Measurements from ENCODE around the gene TCTA. TPM values are rescaled to one million over a fixed set of nuclear protein-coding genes. Genes with fewer than 3 reads are reported as not detected.

Gene TCTA
- total RNA-seq, 2 experiments from 2014 or later = 23.3 to 24.8 TPM

DNA sequence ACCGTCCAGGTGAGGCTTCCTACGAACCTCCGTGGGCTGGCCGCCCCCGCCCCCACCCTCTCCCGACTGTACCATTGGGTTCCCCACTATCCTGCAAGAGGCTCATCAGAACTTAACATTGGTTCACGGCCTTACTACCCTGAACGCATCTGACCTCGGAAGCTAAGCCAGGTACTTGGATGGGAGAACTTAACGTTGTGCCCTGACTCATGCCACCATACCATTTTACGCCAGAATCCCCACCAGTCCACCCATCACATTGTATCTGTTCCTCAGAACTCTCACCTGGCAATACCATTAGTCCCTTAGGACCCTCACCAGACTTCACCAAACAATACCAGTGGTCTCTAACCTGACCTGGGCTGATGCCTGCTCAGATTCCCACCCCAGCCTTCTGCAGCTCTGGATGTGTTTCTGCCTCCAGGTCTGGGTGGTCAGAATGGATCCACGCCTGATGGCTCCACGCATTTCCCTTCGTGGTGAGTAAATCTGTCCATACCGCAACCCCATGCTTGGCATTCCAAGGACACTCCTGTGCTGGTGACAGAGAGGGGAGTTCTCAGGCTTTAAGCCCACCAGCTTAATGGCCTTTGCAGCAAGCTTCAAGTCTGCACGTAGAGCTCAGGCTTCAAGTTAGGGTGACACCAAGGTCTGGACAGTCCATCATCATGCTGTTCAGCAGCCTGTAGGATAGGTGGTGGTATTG is 562 bp downstream of the TCTA start:
- POLR2A ChIA-PET = no interaction called here
- CTCF ChIA-PET = interaction anchor here (0.5 to 2.3 kb wide), 8 partner anchors 10 to 73 kb away, joined by 3 to 10 read pairs (median 3); partner anchors contain the start of genes NICN1 and USP4
- H3K27me3 Mint-ChIP-seq = no peaks in the 10 kb centered on the region
- H3K4me3 Mint-ChIP-seq = peak overlapping the region; percentile 85
- H3K27ac Mint-ChIP-seq = peak overlapping the region; percentile 91
- no peaks in the 10 kb centered on the region for H3K9me3 Mint-ChIP-seq
- peaks cover 67% of the 10 kb centered on the region for H3K4me1 Mint-ChIP-seq
- H3K36me3 Mint-ChIP-seq (ENCODE audit: low read depth) = peaks cover 52% of the 10 kb centered on the region
- DNase-seq = no peak

DNA sequence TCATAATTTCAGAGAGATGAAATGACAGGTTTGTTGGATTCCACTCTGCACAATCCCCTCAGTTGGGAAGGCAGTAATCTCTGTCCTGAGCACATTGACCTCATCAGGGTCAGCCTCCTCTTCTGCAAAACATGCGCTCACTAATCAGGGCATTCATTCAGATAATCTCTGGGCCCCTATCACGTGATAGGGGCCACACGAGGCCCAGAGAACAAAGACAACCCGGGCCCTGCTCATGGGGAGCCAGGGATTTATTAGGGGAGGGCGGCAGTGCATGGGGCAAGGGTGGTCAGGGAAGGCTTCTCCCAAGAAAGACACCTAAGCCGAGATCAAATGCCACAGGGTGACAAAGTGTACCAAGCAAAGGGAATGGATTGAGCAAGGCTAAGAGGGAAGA is 1.1 kb downstream of the TCTA start:
- H3K9me3 Mint-ChIP-seq = no peaks in the 10 kb centered on the region
- ChIA-PET POLR2A (no interaction called here), CTCF (interaction anchor here (1.1 to 2.3 kb wide), 2 partner anchors 16 to 74 kb away, joined by 3 to 10 read pairs; partner anchors contain the start of genes NICN1 and USP4)
- H3K36me3 Mint-ChIP-seq (ENCODE audit: low read depth) = peaks cover 56% of the 10 kb centered on the region
- no peaks in the 10 kb centered on the region for H3K27me3 Mint-ChIP-seq
- no peak for DNase-seq
- H3K4me1 Mint-ChIP-seq = peaks cover 66% of the 10 kb centered on the region
- H3K27ac Mint-ChIP-seq = peak overlapping the region; percentile 91
- peak overlapping the region; percentile 85 for H3K4me3 Mint-ChIP-seq

DNA sequence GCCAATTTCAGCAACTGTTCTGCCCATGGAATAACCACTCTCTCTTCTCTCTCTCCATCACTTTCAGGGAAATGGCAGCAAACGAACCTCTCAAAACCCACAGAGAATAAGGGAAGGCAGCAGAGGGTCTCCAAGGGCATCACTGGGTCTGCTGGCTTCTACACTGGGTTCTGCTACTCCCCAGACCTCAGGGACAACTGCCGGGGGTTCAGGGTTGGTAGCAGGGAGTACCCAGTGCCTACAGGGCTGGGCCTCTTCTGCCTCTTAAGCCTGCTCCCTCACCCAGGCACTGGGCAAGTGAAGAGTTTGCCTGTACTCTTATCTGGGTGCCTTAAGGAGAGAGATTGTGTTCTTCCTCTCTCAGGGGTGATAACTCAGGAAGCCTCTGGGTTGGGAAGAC is 2.5 kb downstream of the TCTA start:
- no peaks in the 10 kb centered on the region for H3K9me3 Mint-ChIP-seq
- H3K27ac Mint-ChIP-seq = peak overlapping the region; percentile 73
- ChIA-PET CTCF (interaction anchor here (0.8 to 2.7 kb wide), 4 partner anchors 14 to 74 kb away, joined by 3 to 13 read pairs (median 4); partner anchors contain the start of genes NICN1 and USP4), POLR2A (no interaction called here)
- peaks cover 63% of the 10 kb centered on the region for H3K4me1 Mint-ChIP-seq
- no peaks in the 10 kb centered on the region for H3K27me3 Mint-ChIP-seq
- no peak for DNase-seq
- H3K36me3 Mint-ChIP-seq (ENCODE audit: low read depth) = peaks cover 57% of the 10 kb centered on the region
- H3K4me3 Mint-ChIP-seq = no peak overlapping the region

DNA sequence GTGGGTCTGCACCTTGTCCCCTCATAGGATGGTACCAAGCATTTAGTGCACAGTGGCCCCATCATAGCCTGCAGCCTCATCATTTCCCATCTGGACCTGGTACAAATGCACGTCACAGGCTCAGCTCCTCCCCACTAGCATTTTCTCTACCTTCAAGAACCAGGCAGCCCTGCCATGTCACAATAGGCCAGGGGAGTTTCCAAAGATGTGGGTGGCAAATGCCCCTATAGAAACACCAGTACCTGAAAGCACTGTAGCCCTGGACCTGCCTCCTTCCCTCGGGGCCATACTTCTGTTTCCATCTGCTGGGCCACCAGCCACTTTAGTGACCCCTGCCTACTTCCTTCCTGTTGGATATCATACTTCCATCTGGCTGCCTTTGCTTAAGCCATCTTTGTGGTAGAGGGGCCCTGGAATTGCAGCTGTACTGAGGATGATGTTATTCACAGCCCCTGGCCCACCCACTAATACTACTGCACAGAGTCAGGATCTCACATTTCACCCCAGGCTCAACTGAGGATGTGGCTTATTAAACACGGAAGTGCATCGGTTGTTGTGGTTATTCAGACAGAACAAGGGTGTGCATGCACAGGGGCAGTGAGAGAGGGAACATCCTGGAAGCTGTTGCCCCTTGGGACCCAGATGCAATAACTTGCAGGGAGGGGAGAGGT is 3.8 kb downstream of the TCTA start:
- Mint-ChIP-seq H3K27ac (peak overlapping the region; percentile 94), H3K9me3 (no peaks in the 10 kb centered on the region), H3K27me3 (no peaks in the 10 kb centered on the region), H3K4me1 (peaks cover 64% of the 10 kb centered on the region), H3K4me3 (peak overlapping the region; percentile 62), H3K36me3 (ENCODE audit: low read depth) (peaks cover 53% of the 10 kb centered on the region)
- peak; percentile 63 for DNase-seq
- POLR2A ChIA-PET = interaction anchor here (0.6 to 1.1 kb wide), 2 partner anchors 38 to 76 kb away, joined by 3 to 5 read pairs; partner anchors contain the start of gene USP4
- CTCF ChIA-PET = interaction anchor here (0.6 to 2.7 kb wide), 14 partner anchors 10 to 204 kb away, joined by 3 to 13 read pairs (median 4); partner anchors contain the start of genes NICN1 and USP4

DNA sequence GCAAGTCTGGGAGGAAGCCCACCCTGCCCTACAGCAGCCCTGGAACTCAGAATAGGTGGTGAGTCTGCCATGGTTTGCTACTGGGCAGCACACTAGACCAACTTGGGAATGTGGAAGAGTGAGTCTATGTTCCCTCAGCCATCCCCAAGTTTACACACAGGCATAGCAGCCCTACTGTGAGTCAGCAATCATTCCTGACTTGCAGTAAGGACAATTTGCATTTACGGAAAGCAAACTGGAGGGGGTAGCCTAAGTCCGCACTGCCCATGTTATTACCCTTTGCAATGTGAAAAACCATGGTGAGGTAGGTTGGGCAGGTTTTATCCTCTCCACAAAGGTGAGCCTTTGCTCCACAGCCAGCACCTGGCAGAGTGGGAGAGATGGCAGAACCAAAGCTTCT is 4.6 kb downstream of the TCTA start:
- peak overlapping the region; percentile 94 for H3K27ac Mint-ChIP-seq
- no peaks in the 10 kb centered on the region for H3K9me3 Mint-ChIP-seq
- DNase-seq = no peak
- H3K27me3 Mint-ChIP-seq = no peaks in the 10 kb centered on the region
- H3K36me3 Mint-ChIP-seq (ENCODE audit: low read depth) = peaks cover 53% of the 10 kb centered on the region
- ChIA-PET POLR2A (interaction anchor here (1.1 kb wide), 1 partner anchor 77 kb away, joined by 5 read pairs; the partner anchor contains the start of gene USP4), CTCF (interaction anchor here (1.0 to 2.7 kb wide), 4 partner anchors 11 to 32 kb away, joined by 3 to 13 read pairs (median 4); partner anchors contain the start of gene NICN1)
- H3K4me1 Mint-ChIP-seq = peaks cover 68% of the 10 kb centered on the region
- no peak overlapping the region for H3K4me3 Mint-ChIP-seq

DNA sequence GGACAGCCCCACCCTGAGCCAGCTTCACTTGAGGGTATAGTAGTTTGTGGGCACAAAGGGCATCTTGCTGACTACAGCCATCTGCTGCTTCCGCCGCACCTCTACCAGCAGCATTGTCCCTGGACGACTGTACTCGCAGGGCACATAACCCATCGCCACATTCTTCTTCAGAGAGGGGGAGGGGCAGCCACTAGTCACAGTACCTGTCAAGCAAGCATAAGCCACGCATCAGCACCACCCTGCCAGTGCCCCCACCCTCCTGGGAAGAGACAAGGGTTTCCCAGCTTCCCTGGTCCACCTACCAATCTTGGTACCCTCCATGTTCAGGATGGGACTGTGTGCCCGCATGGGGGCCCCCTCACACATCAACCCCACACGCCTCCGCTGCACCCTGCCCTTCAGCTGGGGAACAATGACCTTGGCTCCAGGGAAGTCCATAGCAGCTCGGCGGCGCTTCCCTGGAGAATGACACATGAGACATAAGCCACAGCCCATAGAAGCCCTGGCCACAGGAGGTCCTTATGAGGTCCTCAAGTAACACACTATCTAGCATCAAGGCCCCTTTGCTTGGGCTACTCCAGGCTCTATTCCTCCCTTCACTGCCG is 5.4 kb downstream of the TCTA start:
- Mint-ChIP-seq H3K27me3 (no peaks in the 10 kb centered on the region), H3K4me3 (no peak overlapping the region), H3K27ac (no peak overlapping the region), H3K36me3 (ENCODE audit: low read depth) (peaks cover 50% of the 10 kb centered on the region), H3K4me1 (peaks cover 69% of the 10 kb centered on the region), H3K9me3 (no peaks in the 10 kb centered on the region)
- ChIA-PET CTCF (interaction anchor here (2.7 kb wide), 1 partner anchor 11 kb away, joined by 13 read pairs; the partner anchor contains the start of gene NICN1), POLR2A (interaction anchor here (0.6 kb wide), 1 partner anchor 344 kb away, joined by 3 read pairs; no protein-coding TSS in a partner anchor)
- no peak for DNase-seq

DNA sequence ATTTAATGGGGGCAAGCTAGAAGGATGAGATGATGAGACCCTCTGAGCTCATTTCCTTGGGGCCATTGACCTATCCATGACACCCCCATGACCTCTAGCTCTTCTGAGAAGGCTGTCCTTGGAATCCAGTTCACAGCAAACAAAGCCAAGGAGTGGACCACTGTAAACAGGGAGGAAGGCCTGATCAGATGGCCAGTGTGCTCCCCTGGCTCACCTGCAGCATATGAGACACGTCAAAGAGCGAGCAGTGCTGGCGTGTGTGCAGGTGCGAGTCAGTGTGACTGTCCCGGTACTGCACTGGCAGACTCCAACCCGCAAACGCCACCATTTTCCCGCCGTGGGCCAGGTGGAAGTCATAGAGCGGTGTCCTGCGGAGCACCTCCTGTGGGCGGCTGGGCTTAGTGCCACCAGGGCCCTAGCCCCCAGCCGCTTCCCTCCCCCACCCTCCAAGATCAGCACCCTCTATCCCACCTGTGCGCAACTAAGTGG is 9.7 kb downstream of the TCTA start:
- DNase-seq = no peak
- Mint-ChIP-seq H3K36me3 (ENCODE audit: low read depth) (peaks cover 44% of the 10 kb centered on the region), H3K4me1 (peaks cover 56% of the 10 kb centered on the region), H3K27ac (no peak overlapping the region), H3K27me3 (no peaks in the 10 kb centered on the region), H3K4me3 (no peak overlapping the region), H3K9me3 (no peaks in the 10 kb centered on the region)
- ChIA-PET POLR2A (no interaction called here), CTCF (interaction anchor here (0.6 to 1.1 kb wide), 2 partner anchors 81 to 580 kb away, joined by 3 read pairs; no protein-coding TSS in a partner anchor)

DNA sequence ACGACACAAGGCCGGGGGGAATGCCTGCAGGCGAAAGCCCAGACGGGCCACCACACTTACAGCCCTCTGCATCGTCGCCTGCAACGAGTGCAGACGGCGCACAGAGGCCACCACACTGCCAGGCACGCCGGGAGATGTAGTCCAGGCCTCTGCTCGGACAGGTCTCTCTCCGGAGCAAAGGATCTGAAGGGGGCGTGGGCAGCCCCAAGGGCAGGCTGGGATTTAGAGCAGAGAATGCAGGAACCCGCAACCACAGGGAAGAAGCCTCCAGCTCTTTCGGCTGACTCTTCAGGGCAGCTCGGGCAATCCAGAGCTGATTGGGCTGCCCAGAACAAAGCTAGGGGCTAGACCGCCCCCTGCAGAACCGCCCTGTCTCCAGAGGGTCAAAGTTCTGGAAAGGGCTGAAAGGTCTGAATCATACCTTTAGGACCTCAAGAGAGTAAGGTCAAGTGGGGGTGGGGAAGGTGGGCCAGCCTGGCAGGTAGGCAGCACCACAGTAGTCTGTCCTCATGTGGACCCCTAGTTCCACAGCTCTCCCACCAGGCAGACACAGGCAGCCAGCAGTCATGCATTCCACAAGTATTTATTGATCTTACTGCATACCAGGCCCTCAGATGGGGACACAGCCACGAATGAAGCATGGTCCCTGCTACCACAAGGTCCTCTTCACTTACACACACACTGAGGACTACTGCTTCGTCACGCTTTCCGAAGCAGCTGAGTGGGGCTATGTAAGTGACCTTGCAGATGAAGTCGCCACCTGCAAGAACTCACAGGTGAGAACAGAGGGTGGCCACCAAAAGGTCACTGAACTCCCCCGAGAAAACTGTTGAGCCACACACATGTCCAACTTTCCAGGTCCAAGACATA is 10.4 kb downstream of the TCTA start, which contains the start of gene AMT:
Gene AMT, minus strand, starts transcription at position 95 of the 870 bp plus-strand sequence. Its CDS starts 23 bp downstream, at position 72.
- H3K27me3 Mint-ChIP-seq = no peaks in the 10 kb centered on the region
- H3K9me3 Mint-ChIP-seq = no peaks in the 10 kb centered on the region
- H3K27ac Mint-ChIP-seq = peak within 1 kb of the TSS; percentile 41
- H3K36me3 Mint-ChIP-seq (ENCODE audit: low read depth) = peaks cover 38% of the 10 kb centered on the region
- H3K4me3 Mint-ChIP-seq = no peak within 1 kb of the TSS
- peaks cover 51% of the 10 kb centered on the region for H3K4me1 Mint-ChIP-seq
- CTCF ChIA-PET = interaction anchor here (0.6 kb wide), 1 partner anchor 580 kb away, joined by 3 read pairs; no protein-coding TSS in a partner anchor
- POLR2A ChIA-PET = no interaction called here
- no peak for DNase-seq

DNA sequence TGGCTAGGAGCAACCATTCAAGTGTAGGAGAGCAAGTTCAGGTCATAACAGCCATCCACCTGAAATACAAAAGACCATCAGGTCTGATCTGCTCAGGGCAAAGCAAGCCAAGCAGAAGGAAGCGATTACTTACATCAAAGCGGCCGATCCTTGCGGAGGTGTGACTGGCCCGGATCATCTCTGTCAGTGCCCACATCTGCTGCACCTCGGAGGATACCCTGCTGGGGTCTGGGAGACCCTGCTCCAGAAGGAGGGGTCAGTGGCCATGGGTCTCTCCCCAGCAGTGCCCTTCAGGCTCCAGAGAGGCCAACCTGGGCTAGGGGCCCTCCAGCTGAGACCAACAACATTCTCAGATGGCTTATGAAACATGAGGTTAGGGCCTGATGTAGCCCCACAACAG is 12.6 kb downstream of the TCTA start:
- ChIA-PET POLR2A (no interaction called here), CTCF (no interaction called here)
- no peaks in the 10 kb centered on the region for H3K9me3 Mint-ChIP-seq
- no peak overlapping the region for H3K4me3 Mint-ChIP-seq
- H3K36me3 Mint-ChIP-seq (ENCODE audit: low read depth) = peaks cover 27% of the 10 kb centered on the region
- DNase-seq = no peak
- H3K27me3 Mint-ChIP-seq = no peaks in the 10 kb centered on the region
- no peak overlapping the region for H3K27ac Mint-ChIP-seq
- H3K4me1 Mint-ChIP-seq = peaks cover 56% of the 10 kb centered on the region

DNA sequence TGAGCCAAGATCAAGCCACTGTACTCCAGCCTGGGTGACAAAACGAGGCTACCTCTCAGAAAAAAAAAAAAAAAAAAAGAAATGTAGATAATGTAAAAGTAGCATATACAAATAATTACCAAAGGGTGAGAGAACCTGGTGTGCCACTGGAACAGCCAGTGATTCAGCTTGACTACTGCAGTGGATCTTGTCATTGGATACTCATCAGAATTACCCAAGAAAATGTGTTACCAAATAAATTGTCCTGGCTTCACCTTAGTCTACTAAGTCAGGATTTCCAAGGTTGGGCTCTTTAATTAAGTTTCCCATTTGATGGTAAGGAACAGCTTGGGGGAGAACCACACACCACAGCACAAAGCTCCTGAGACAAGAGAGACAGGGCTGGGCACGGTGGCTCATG is 15.4 kb downstream of the TCTA start:
- Mint-ChIP-seq H3K27me3 (no peaks in the 10 kb centered on the region), H3K36me3 (ENCODE audit: low read depth) (peaks cover 19% of the 10 kb centered on the region), H3K27ac (peak overlapping the region; percentile 79), H3K9me3 (no peaks in the 10 kb centered on the region), H3K4me1 (peaks cover 46% of the 10 kb centered on the region), H3K4me3 (peak overlapping the region; percentile 93)
- POLR2A ChIA-PET = no interaction called here
- CTCF ChIA-PET = interaction anchor here (0.6 to 1.0 kb wide), 4 partner anchors 10 to 113 kb away, joined by 3 to 4 read pairs (median 3); no protein-coding TSS in a partner anchor
- no peak for DNase-seq

DNA sequence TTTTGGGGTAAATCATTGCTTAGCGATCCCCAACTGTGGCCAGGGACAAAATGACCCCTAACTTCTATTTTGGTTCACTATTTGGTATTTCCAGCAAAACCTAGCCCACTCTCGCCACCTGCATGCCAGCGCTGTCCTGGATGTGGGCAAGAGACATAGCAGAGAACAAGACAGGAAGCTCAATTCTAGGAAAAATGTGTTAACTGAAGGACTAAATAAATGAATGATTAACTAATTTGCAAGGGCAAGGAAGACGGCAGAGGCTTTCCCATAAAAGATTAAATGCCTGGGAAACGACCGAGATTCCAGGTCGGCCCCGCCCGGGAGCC is 16.5 kb downstream of the TCTA start:
- CTCF ChIA-PET = interaction anchor here (0.6 to 1.6 kb wide), 9 partner anchors 9 to 659 kb away, joined by 3 to 13 read pairs (median 3); partner anchors contain the start of genes TCTA and USP4
- H3K36me3 Mint-ChIP-seq (ENCODE audit: low read depth) = peaks cover 12% of the 10 kb centered on the region
- POLR2A ChIA-PET = interaction anchor here (0.6 to 1.0 kb wide), 3 partner anchors 13 to 864 kb away, joined by 3 to 7 read pairs (median 3); partner anchors contain the start of genes DAG1 and IFRD2
- H3K27me3 Mint-ChIP-seq = no peaks in the 10 kb centered on the region
- peaks cover 36% of the 10 kb centered on the region for H3K4me1 Mint-ChIP-seq
- DNase-seq = no peak
- H3K4me3 Mint-ChIP-seq = peak overlapping the region; percentile 93
- peak overlapping the region; percentile 99 for H3K27ac Mint-ChIP-seq
- no peaks in the 10 kb centered on the region for H3K9me3 Mint-ChIP-seq

Data from activated CD4-positive, alpha-beta T cell treated with anti-CD3 and anti-CD28 coated beads, Interleukin-2, amount 10 ng/mL, durations not matched to agents 7 days and 5 days (primary cell).